Cardiac fibroblast (primary cell): ENCODE results near the gene LRGUK.
"Not testable (repeated sequence)": the region's sequence is repeated elsewhere in the genome, so short reads cannot be mapped to it uniquely, and the experiment has no call there.

Source experiments
- DNase-seq, 2 donors: peaks; one replicate each; pipeline versions ENCODE4 v3.0.0 to v3.0.0-alpha.2; 2010; ENCODE audit warnings: low read depth in 2 of 2
- H3K4me3 ChIP-seq, 2 donors: replicated peaks in 1 of 2; 1 replicate in 1 of 2; 2 replicates in 1 of 2; pipeline ENCODE4 v1.5.1; 2011; ENCODE audit warnings: low read depth in 2 of 2, low read length in 2 of 2, mild to moderate bottlenecking in 2 of 2, moderate library complexity in 1 of 2
- CTCF ChIP-seq: IDR thresholded peaks from one replicate; pipeline ENCODE4 v1.5.1; 2011; ENCODE audit warnings: low read depth, mild to moderate bottlenecking, low read length, inconsistent platforms

The LRGUK gene

GRCh38 chr7:134126966-134127848, at the start of gene LRGUK:
Gene LRGUK (plus strand): TSS chr7:134127340. CDS start chr7:134127368, 28 bp downstream.
- TF ChIP-seq CTCF, result no peak
- H3K4me3 ChIP-seq, result peak within 1 kb of the TSS; percentile 63 to 69
- DNase-seq, result peak; percentile 79 to 85

GRCh38 chr7:134077560-134077959, 49.6 kb upstream of the LRGUK start:
- DNase-seq, result peak in 1 of 2 donors; percentile 15
- not testable (repeated sequence) for H3K4me3 ChIP-seq

GRCh38 chr7:134078991-134079390, 48.1 kb upstream of the LRGUK start:
- DNase-seq, result no peak
- TF ChIP-seq CTCF, result no peak
- H3K4me3 ChIP-seq, result no peak overlapping the region

- H3K4me3 ChIP-seq, result no peak overlapping the region
- no peak for DNase-seq
- no peak for TF ChIP-seq CTCF
Measured at GRCh38 chr7:134081695-134082094, 45.4 kb upstream of the LRGUK start.

- H3K4me3 ChIP-seq, result no peak overlapping the region
- peak; percentile 12 to 13 for DNase-seq
- no peak for TF ChIP-seq CTCF
Measured at GRCh38 chr7:134083766-134084487, 43.2 kb upstream of the LRGUK start.

- no peak for DNase-seq
- no peak for TF ChIP-seq CTCF
- no peak overlapping the region for H3K4me3 ChIP-seq
Measured at GRCh38 chr7:134084488-134085144, 42.5 kb upstream of the LRGUK start.

- no peak for DNase-seq
- no peak overlapping the region for H3K4me3 ChIP-seq
- TF ChIP-seq CTCF, result no peak
Measured at GRCh38 chr7:134085311-134085710, 41.8 kb upstream of the LRGUK start.
